ENCODE measurements around the gene CRELD2. TPM values are rescaled to one million over a fixed set of nuclear protein-coding genes. Genes with fewer than 3 reads are reported as not detected.

The CRELD2 gene
- total and polyA plus RNA-seq, 2 of the 4 experiments (the other 2 are of a cell fraction), result 36.2 to 70.7 TPM

GRCh38 chr22:49904040-49904369 lies 14.4 kb upstream of the CRELD2 start:
- CTCF ChIA-PET, result no interaction called here
- Histone ChIP-seq H2AFZ (replicated peaks; ENCODE audit: low read length, poor library complexity) (no peak overlapping the region), H3K9me1 (ENCODE audit: insufficient read depth, low read length) (peaks cover 10% of the 10 kb centered on the region), H3K36me3 (ENCODE audit: control insufficient read depth, insufficient read depth, low read length) (peaks cover 40% of the 10 kb centered on the region), H4K8ac (ENCODE audit: low read depth in 2 of 2, low read length in 2 of 2) (no peak overlapping the region), H3K27ac (ENCODE audit: insufficient read depth, low read length) (no peak overlapping the region), H3K4me3 (ENCODE audit: insufficient read depth, low read depth, low read length) (no peak overlapping the region), H3K4ac (ENCODE audit: low read depth, low read length) (no peak overlapping the region), H3K4me1 (ENCODE audit: control insufficient read depth, insufficient read depth, low read length) (no peaks in the 10 kb centered on the region), H3K14ac (replicated peaks; ENCODE audit: low read depth, low read length) (no peak overlapping the region), H3K27me3 (ENCODE audit: control insufficient read depth, insufficient read depth, low read length) (no peaks in the 10 kb centered on the region), H3K4me2 (ENCODE audit: low read depth, low read length) (no peak overlapping the region), H3K79me1 (ENCODE audit: low read depth in 1 of 2, low read length in 2 of 2) (peaks cover 4 to 28% of the 10 kb centered on the region in 2 experiments; a peak in 2 of 4 replicates), H2BK5ac (ENCODE audit: low read depth, low read length, poor library complexity, severe bottlenecking) (no peak overlapping the region), H4K91ac (ENCODE audit: insufficient read depth, low read depth, low read length) (no peak overlapping the region), H3K9me3 (ENCODE audit: control insufficient read depth, insufficient read depth, low read length) (no peaks in the 10 kb centered on the region), H3K18ac (ENCODE audit: low read depth, low read length) (no peak overlapping the region), H2AK9ac (replicated peaks; ENCODE audit: low read depth, low read length, poor library complexity) (no peak overlapping the region), H3K9ac (ENCODE audit: low read depth, low read length) (no peak overlapping the region), H4K20me1 (ENCODE audit: insufficient read depth, low read length) (peaks cover 15% of the 10 kb centered on the region), H2BK120ac (ENCODE audit: low read depth, low read length) (no peak overlapping the region), H2BK20ac (ENCODE audit: low read depth, low read length) (no peak overlapping the region), H2BK15ac (ENCODE audit: low read depth, low read length) (no peak overlapping the region), H3K23ac (ENCODE audit: low read depth, low read length) (no peak overlapping the region), H4K5ac (ENCODE audit: low read depth, low read length) (no peak overlapping the region), H3K56ac (ENCODE audit: extremely low read depth, insufficient read depth, low read length) (no peak overlapping the region), H2AK5ac (ENCODE audit: low read depth, low read length) (no peak overlapping the region)
- WGBS, 2 experiments (ENCODE audit: extremely low coverage in 2 of 2, insufficient read length in 1 of 2), result 92% methylated on average over 7 of the region's 11 CpGs; no CpG with 5 or more reads in 1 of the 2 experiments
- POLR2A ChIA-PET (ENCODE audit: unreplicated experiment), result no interaction called here
- DNase-seq (no peak), ATAC-seq (ENCODE audit: low read depth) (no peak)
- dilution Hi-C loops (cut with HindIII; ENCODE audit: low sequenced_read_pairs, unreplicated experiment), result no loop called here
- intact Hi-C loops (cut with micrococcal nuclease), result no loop called here
- in situ Hi-C loops (cut with MboI; ENCODE audit: low sequenced_read_pairs), result loop anchor here (25.0 kb wide), 1 partner anchor 92 kb away; no protein-coding TSS in a partner anchor
- no TSS peak for BruUV-seq (replicated peaks)
- no peak for TF ChIP-seq RCOR1 (IDR thresholded peaks at IDR 0.05; ENCODE audit: insufficient replicate concordance, low read length)
- TF ChIP-seq RFX5 (IDR thresholded peaks at IDR 0.05; ENCODE audit: low read depth, low read length), result no peak
- no peak for TF ChIP-seq MAZ (IDR thresholded peaks at IDR 0.05; ENCODE audit: borderline replicate concordance, low read depth, low read length)
- no peak for TF ChIP-seq CEBPB (IDR thresholded peaks at IDR 0.05; ENCODE audit: low read depth, low read length)
- TF ChIP-seq, protein P1, sequence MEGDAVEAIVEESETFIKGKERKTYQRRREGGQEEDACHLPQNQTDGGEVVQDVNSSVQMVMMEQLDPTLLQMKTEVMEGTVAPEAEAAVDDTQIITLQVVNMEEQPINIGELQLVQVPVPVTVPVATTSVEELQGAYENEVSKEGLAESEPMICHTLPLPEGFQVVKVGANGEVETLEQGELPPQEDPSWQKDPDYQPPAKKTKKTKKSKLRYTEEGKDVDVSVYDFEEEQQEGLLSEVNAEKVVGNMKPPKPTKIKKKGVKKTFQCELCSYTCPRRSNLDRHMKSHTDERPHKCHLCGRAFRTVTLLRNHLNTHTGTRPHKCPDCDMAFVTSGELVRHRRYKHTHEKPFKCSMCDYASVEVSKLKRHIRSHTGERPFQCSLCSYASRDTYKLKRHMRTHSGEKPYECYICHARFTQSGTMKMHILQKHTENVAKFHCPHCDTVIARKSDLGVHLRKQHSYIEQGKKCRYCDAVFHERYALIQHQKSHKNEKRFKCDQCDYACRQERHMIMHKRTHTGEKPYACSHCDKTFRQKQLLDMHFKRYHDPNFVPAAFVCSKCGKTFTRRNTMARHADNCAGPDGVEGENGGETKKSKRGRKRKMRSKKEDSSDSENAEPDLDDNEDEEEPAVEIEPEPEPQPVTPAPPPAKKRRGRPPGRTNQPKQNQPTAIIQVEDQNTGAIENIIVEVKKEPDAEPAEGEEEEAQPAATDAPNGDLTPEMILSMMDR (conservative IDR thresholded peaks at IDR 0.05; ENCODE audit: low read depth, low read length), result no peak
- no peak for TF ChIP-seq ELK1 (IDR thresholded peaks at IDR 0.05; ENCODE audit: borderline replicate concordance, low read depth, low read length)
- TF ChIP-seq MXI1 (IDR thresholded peaks at IDR 0.05; ENCODE audit: borderline replicate concordance, low read depth, low read length), result no peak
- no peak for TF ChIP-seq FOS (IDR thresholded peaks at IDR 0.05; ENCODE audit: low read depth, low read length)
- no peak for TF ChIP-seq NFE2L2 (IDR thresholded peaks at IDR 0.05; ENCODE audit: low read depth, low read length)
- no peak for TF ChIP-seq CHD1 (IDR thresholded peaks at IDR 0.05; ENCODE audit: low read depth, low read length)
- TF ChIP-seq POLR2A (IDR thresholded peaks at IDR 0.05; ENCODE audit: low read depth, low read length), result no peak
- no peak for TF ChIP-seq MAFK (IDR thresholded peaks at IDR 0.05; ENCODE audit: low read depth, low read length)
- TF ChIP-seq SMC3 (IDR thresholded peaks at IDR 0.05; ENCODE audit: low read depth, low read length), result no peak
- no peak for TF ChIP-seq BHLHE40 (IDR thresholded peaks at IDR 0.05; ENCODE audit: low read depth, low read length)
- no peak for TF ChIP-seq USF2 (IDR thresholded peaks at IDR 0.05; ENCODE audit: low read depth, low read length)
- TF ChIP-seq RAD21 (IDR thresholded peaks at IDR 0.05; ENCODE audit: low read length), result no peak

Measured in IMR-90 (cell line).